Mesothelial cell of epicardium (in vitro differentiated cells): ENCODE measurements around the gene ICA1L. TPM values are rescaled to one million over a fixed set of nuclear protein-coding genes. Genes with fewer than 3 reads are reported as not detected.

Experiments
- DNase-seq, 2 experiments: peaks; one replicate each; pipeline ENCODE4 v3.0.0; 2021; ENCODE audit warnings: low spot score in 2 of 2; ENCODE audit not compliant: unreplicated experiment in 2 of 2
- H3K27ac Mint-ChIP-seq: 2 replicates; pipeline ENCODE4 v1.8.0; 2021; ENCODE audit warnings: mixed read lengths
- H3K27me3 Mint-ChIP-seq: 2 replicates; pipeline ENCODE4 v1.8.0; 2021; ENCODE audit warnings: low read depth, mixed read lengths
- H3K36me3 Mint-ChIP-seq: 2 replicates; pipeline ENCODE4 v1.8.0; 2021; ENCODE audit warnings: mixed read lengths
- H3K4me1 Mint-ChIP-seq: 2 replicates; pipeline ENCODE4 v1.8.0; 2021; ENCODE audit warnings: mixed read lengths
- H3K4me3 Mint-ChIP-seq: 2 replicates; pipeline ENCODE4 v1.8.0; 2021; ENCODE audit warnings: mild to moderate bottlenecking, moderate library complexity, mixed read lengths
- H3K9me3 Mint-ChIP-seq: 2 replicates; pipeline ENCODE4 v1.8.0; 2021; ENCODE audit warnings: mixed read lengths
- total RNA-seq: library from RNA; stranded (reverse); gene quantifications from 3 replicates; pipeline ENCODE4 v1.2.1, GENCODE V29; 2021
- TF ChIP-seq, protein P1 (sequence below): fragments of 200-600 bp; sonication (generic); IDR thresholded peaks from one replicate; pipeline ENCODE4 v1.5.0; 2021; ENCODE audit warnings: antibody characterized with exemption; ENCODE audit not compliant: unreplicated experiment

Gene ICA1L
- total RNA-seq, 1 donor from 2014 or later = 11.8 TPM

DNA sequence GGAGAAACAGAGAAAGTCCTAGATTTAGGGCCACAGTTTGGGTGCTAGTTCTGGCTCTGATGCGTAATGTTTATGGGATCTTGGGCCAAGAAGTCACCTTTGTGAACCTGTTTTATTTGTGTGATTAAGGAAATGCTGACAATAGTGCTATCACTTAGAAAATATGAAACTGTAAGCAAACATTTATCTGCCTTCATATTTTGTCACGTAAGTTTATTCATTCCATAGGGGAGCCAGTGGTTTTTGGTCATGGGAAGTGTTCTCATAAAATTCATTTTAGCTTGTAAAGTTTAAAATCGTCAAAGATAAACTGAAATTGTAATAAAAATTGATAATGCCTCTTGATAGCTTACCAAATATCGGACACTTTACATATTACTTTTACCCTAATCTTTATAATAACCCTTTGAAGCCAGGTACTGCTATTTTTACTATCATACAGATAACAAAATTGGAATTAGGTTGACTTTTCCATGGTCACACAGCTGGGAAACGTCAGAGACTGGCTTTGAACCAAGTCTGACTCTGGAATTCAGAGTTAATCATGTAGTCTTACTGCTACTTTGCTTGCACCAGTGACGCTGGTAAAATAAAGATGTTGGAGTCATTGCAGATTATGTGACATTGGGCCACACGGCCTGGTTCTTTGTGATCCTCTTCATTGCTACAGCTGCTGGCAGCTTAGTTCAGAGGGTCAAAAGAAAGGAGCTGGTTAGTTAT is 99.7 kb downstream of the ICA1L start:
- Mint-ChIP-seq H3K27me3 (no peaks in the 10 kb centered on the region), H3K4me3 (no peak overlapping the region), H3K36me3 (peaks cover 25% of the 10 kb centered on the region), H3K27ac (peak overlapping the region; percentile 72), H3K9me3 (no peaks in the 10 kb centered on the region), H3K4me1 (peaks cover 8% of the 10 kb centered on the region)
- no peak for DNase-seq
- TF ChIP-seq, protein P1, sequence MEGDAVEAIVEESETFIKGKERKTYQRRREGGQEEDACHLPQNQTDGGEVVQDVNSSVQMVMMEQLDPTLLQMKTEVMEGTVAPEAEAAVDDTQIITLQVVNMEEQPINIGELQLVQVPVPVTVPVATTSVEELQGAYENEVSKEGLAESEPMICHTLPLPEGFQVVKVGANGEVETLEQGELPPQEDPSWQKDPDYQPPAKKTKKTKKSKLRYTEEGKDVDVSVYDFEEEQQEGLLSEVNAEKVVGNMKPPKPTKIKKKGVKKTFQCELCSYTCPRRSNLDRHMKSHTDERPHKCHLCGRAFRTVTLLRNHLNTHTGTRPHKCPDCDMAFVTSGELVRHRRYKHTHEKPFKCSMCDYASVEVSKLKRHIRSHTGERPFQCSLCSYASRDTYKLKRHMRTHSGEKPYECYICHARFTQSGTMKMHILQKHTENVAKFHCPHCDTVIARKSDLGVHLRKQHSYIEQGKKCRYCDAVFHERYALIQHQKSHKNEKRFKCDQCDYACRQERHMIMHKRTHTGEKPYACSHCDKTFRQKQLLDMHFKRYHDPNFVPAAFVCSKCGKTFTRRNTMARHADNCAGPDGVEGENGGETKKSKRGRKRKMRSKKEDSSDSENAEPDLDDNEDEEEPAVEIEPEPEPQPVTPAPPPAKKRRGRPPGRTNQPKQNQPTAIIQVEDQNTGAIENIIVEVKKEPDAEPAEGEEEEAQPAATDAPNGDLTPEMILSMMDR = no peak

DNA sequence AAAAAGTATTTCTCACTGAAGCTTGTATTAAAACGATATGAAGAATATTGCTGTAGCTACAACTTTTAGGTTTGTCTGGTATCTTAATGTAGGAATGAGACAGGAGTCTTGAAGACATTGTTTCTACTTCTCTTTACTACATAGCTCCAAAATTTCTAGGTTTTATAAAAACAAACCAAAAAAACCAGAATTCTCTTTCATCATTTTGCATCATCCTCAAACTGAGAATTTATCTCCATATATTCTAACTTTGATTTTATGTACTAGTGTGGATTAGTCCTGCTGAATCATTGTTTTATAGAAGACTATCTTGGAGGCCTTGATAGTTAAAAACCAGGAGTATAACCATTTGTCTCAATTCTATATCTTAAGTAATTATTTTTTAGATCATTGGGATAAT is 100.2 kb downstream of the ICA1L start:
- Mint-ChIP-seq H3K9me3 (no peaks in the 10 kb centered on the region), H3K27ac (peak overlapping the region; percentile 72), H3K36me3 (peaks cover 29% of the 10 kb centered on the region), H3K4me3 (no peak overlapping the region), H3K27me3 (no peaks in the 10 kb centered on the region), H3K4me1 (peaks cover 8% of the 10 kb centered on the region)
- DNase-seq = no peak
- TF ChIP-seq, protein P1 = no peak

DNA sequence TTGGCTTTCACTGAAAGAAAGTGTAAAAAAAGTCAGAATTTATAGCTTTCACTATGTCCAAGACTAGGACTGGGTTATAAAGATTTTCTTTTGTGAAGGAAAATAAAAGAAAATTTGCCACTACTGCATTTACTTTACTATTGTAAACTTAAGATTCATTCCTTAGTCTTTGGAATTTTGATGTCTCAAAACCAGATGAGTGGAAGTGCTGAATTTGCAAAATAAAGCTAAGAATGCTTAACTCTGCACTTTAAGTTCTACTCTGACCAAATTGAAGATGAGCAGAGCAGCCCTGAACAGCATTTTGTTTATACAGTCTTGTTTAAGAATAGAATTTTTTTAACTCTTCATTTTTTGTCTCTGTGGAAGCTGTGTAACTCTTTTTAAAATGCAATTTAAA is 102.4 kb downstream of the ICA1L start:
- peaks cover 23% of the 10 kb centered on the region for H3K36me3 Mint-ChIP-seq
- no peak for DNase-seq
- TF ChIP-seq, protein P1 = no peak
- no peak overlapping the region for H3K27ac Mint-ChIP-seq
- H3K27me3 Mint-ChIP-seq = no peaks in the 10 kb centered on the region
- H3K9me3 Mint-ChIP-seq = no peaks in the 10 kb centered on the region
- no peak overlapping the region for H3K4me3 Mint-ChIP-seq
- peaks cover 8% of the 10 kb centered on the region for H3K4me1 Mint-ChIP-seq

DNA sequence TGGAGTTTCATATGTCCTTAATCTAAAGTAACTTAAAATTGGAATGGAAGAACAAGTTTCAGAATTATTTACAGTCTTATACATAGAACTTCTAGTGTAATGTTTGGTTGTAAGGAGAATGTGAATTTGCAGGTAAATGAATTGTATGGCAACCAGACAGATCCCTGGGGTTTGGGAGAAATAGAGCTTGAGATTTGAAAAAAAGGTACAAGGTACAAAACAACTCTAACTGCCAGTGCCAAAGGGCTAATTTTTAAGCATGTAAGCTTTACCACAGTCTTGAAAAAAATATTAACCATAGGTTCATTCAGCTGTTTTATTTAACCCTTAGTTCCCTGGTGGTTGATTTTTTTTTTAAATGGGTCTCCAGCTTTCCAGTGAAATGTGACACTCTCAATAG is 103.3 kb downstream of the ICA1L start:
- peak overlapping the region; percentile 18 for H3K27ac Mint-ChIP-seq
- TF ChIP-seq, protein P1 = no peak
- peaks cover 31% of the 10 kb centered on the region for H3K36me3 Mint-ChIP-seq
- H3K4me1 Mint-ChIP-seq = peaks cover 7% of the 10 kb centered on the region
- no peaks in the 10 kb centered on the region for H3K27me3 Mint-ChIP-seq
- no peak overlapping the region for H3K4me3 Mint-ChIP-seq
- no peaks in the 10 kb centered on the region for H3K9me3 Mint-ChIP-seq
- no peak for DNase-seq

DNA sequence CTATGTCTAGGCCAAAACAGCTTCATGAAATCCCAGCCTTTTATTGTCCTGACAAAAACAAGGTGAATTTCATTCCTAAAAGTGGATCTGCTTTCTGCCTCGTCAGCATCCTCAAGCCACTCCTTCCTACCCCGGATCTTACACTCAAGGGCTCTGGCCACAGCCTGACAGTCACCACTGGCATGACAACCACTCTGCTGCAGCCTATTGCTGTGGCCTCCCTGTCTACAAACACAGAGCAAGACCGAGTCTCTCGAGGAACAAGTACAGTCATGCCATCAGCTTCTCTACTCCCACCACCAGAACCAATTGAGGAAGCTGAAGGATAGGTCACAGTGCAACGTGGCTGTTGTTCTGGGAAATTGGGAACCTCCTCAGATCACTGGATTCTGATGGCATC is 106.1 kb downstream of the ICA1L start:
- TF ChIP-seq, protein P1 = no peak
- Mint-ChIP-seq H3K4me1 (no peaks in the 10 kb centered on the region), H3K9me3 (no peaks in the 10 kb centered on the region), H3K27me3 (no peaks in the 10 kb centered on the region), H3K4me3 (no peak overlapping the region), H3K36me3 (peaks cover 42% of the 10 kb centered on the region), H3K27ac (no peak overlapping the region)
- DNase-seq = no peak
